ENCODE data around the gene SEPTIN10.
"Not testable (repeated sequence)": the region's sequence is repeated elsewhere in the genome, so short reads cannot be mapped to it uniquely, and the experiment has no call there.

Gene SEPTIN10

GRCh38 chr2:109545828-109546713, 67.7 kb downstream of the SEPTIN10 start:
- peak; percentile 52 for DNase-seq (ENCODE audit: low spot score)

- no peak for DNase-seq (ENCODE audit: low spot score)
Measured at GRCh38 chr2:109542384-109542783, 71.4 kb downstream of the SEPTIN10 start.

- DNase-seq (ENCODE audit: low spot score): no peak
Measured at GRCh38 chr2:109538546-109538945, 75.2 kb downstream of the SEPTIN10 start.

GRCh38 chr2:109537565-109538222, 76.1 kb downstream of the SEPTIN10 start:
- no peak for DNase-seq (ENCODE audit: low spot score)

- not testable (repeated sequence) for DNase-seq (ENCODE audit: low spot score)
Measured at GRCh38 chr2:109536556-109536955, 77.2 kb downstream of the SEPTIN10 start.

GRCh38 chr2:109535217-109535946, 78.4 kb downstream of the SEPTIN10 start:
- DNase-seq (ENCODE audit: low spot score): no peak

- DNase-seq (ENCODE audit: low spot score): no peak
Measured at GRCh38 chr2:109533823-109534222, 79.9 kb downstream of the SEPTIN10 start.

- no peak for DNase-seq (ENCODE audit: low spot score)
Measured at GRCh38 chr2:109532728-109533076, 81.1 kb downstream of the SEPTIN10 start.

GRCh38 chr2:109531896-109532727, 81.7 kb downstream of the SEPTIN10 start:
- no peak for DNase-seq (ENCODE audit: low spot score)

GRCh38 chr2:109531221-109531620, 82.5 kb downstream of the SEPTIN10 start:
- DNase-seq (ENCODE audit: low spot score): no peak

GRCh38 chr2:109530712-109531111, 83.1 kb downstream of the SEPTIN10 start:
- no peak for DNase-seq (ENCODE audit: low spot score)

GRCh38 chr2:109529532-109530449, 84.0 kb downstream of the SEPTIN10 start:
- DNase-seq (ENCODE audit: low spot score): peak; percentile 42

GRCh38 chr2:109528811-109529501, 84.8 kb downstream of the SEPTIN10 start:
- no peak for DNase-seq (ENCODE audit: low spot score)

GRCh38 chr2:109527846-109528705, 85.7 kb downstream of the SEPTIN10 start:
- DNase-seq (ENCODE audit: low spot score): no peak

- DNase-seq (ENCODE audit: low spot score): no peak
Measured at GRCh38 chr2:109527079-109527478, 86.7 kb downstream of the SEPTIN10 start.

- no peak for DNase-seq (ENCODE audit: low spot score)
Measured at GRCh38 chr2:109526442-109526970, 87.3 kb downstream of the SEPTIN10 start.

- no peak for DNase-seq (ENCODE audit: low spot score)
Measured at GRCh38 chr2:109525836-109526235, 87.9 kb downstream of the SEPTIN10 start.

- no peak for DNase-seq (ENCODE audit: low spot score)
Measured at GRCh38 chr2:109523536-109524361, 90.0 kb downstream of the SEPTIN10 start.

All from SW480 (cell line).